ENCODE results near the gene TRIM65.

Gene TRIM65

GRCh38 chr17:75917141-75917916 lies 20.6 kb upstream of the TRIM65 start:
- DNase-seq (ENCODE audit: low read depth, low spot score), result no peak

GRCh38 chr17:75915268-75915667 lies 18.5 kb upstream of the TRIM65 start:
- no peak for DNase-seq (ENCODE audit: low read depth, low spot score)

- no peak for DNase-seq (ENCODE audit: low read depth, low spot score)
Measured at GRCh38 chr17:75914643-75915267, 18.0 kb upstream of the TRIM65 start.

GRCh38 chr17:75913537-75914210 lies 16.9 kb upstream of the TRIM65 start:
- DNase-seq (ENCODE audit: low read depth, low spot score), result no peak

- DNase-seq (ENCODE audit: low read depth, low spot score), result no peak
Measured at GRCh38 chr17:75910699-75911098, 13.9 kb upstream of the TRIM65 start.

- no peak for DNase-seq (ENCODE audit: low read depth, low spot score)
Measured at GRCh38 chr17:75909812-75910274, 13.1 kb upstream of the TRIM65 start.

- DNase-seq (ENCODE audit: low read depth, low spot score), result no peak
Measured at GRCh38 chr17:75909051-75909811, 12.5 kb upstream of the TRIM65 start.

GRCh38 chr17:75908201-75908600 lies 11.4 kb upstream of the TRIM65 start:
- DNase-seq (ENCODE audit: low read depth, low spot score), result no peak

GRCh38 chr17:75906143-75906884 lies 9.6 kb upstream of the TRIM65 start:
- no peak for DNase-seq (ENCODE audit: low read depth, low spot score)

- DNase-seq (ENCODE audit: low read depth, low spot score), result peak; percentile 90
Measured at GRCh38 chr17:75904749-75905521, 8.2 kb upstream of the TRIM65 start, which contains the start of gene MRPL38. Gene MRPL38, minus strand, starts transcription at chr17:75904884. Its CDS starts 9 bp downstream, at chr17:75904875.

GRCh38 chr17:75902406-75902805 lies 5.7 kb upstream of the TRIM65 start:
- DNase-seq (ENCODE audit: low read depth, low spot score), result no peak

GRCh38 chr17:75901727-75902126 lies 5.0 kb upstream of the TRIM65 start:
- no peak for DNase-seq (ENCODE audit: low read depth, low spot score)

GRCh38 chr17:75900691-75901533 lies 4.2 kb upstream of the TRIM65 start:
- DNase-seq (ENCODE audit: low read depth, low spot score), result no peak

GRCh38 chr17:75899767-75900468 lies 3.2 kb upstream of the TRIM65 start:
- no peak for DNase-seq (ENCODE audit: low read depth, low spot score)

- DNase-seq (ENCODE audit: low read depth, low spot score), result no peak
Measured at GRCh38 chr17:75899353-75899752, 2.6 kb upstream of the TRIM65 start.

- no peak for DNase-seq (ENCODE audit: low read depth, low spot score)
Measured at GRCh38 chr17:75898791-75899190, 2.0 kb upstream of the TRIM65 start.

GRCh38 chr17:75898065-75898464 lies 1.3 kb upstream of the TRIM65 start:
- DNase-seq (ENCODE audit: low read depth, low spot score), result no peak

GRCh38 chr17:75897160-75898019 lies 639 bp upstream of the TRIM65 start:
- no peak for DNase-seq (ENCODE audit: low read depth, low spot score)
